WI38 (cell line): Measurements from ENCODE around the gene CNST.

ENCODE experiments used
- H3K4me3 ChIP-seq: 2 replicates; pipeline ENCODE4 v1.5.1; 2011; ENCODE audit warnings: low read depth, mild to moderate bottlenecking, control low read depth, low read length
- TF ChIP-seq, protein P1 (sequence below): IDR thresholded peaks from 2 replicates; pipeline ENCODE4 v1.5.1; 2012; ENCODE audit warnings: low read depth, mild to moderate bottlenecking, control low read depth, low read length

CNST gene, protein sequence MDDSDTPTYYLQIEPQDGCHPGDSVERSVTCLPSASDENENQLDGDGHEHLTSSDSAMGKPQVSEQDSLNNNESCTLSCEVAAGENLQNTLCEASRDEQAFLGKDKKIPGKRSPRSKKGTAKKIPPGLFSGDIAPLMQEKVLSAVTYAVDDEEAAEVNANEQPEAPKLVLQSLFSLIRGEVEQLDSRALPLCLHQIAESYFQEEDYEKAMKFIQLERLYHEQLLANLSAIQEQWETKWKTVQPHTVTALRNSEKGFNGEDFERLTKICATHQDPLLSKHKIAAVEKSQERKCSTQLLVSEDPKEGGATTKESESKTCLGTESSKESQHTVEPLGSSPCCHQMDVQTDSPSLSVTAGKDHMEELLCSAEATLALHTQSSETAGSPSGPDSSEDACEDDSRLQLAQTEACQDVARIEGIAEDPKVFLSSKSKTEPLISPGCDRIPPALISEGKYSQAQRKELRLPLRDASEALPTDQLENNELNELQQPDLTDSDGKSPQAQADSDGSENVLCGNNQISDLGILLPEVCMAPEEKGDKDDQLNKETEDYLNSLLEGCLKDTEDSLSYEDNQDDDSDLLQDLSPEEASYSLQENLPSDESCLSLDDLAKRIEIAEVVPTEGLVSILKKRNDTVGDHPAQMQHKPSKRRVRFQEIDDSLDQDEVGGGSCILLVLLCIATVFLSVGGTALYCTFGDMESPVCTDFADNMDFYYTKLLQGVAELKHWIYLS

DNA sequence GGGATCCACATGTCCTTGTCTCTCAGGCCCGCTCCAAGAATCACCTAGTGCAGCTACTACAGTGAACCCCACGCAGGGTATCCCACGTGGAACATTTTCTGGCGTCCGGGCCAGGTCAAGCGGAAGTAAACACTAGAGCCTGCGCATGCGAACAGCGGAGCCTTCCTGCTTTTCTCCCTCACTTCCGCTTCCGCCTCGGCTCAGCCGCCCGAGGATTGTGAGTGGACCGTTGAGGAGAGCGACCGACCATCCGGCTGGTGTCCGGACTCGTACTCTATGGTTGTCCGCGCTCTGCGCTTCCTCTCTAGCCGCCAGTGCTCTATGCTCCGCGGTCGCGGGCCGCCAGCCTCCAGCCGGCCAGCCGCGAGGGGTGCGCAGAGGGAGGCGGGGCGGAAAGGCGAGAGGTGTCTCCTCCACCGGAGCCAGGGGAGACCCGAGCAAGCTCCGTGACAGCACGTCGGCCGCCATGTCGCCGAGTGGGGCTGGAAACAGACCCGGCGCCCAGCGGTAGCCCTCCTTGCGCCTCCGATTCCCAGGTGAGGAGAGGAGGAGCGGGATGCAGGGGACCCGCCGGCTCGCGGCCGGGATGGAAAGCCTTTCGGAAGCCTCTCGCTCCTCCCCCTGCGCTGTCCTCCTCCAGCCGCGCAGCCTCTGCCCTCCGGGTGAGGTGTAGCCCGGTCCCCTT, at the start of gene CNST, which contains the start of gene TFB2M:
Gene CNST (plus strand): TSS at position 329 of the 685 bp plus-strand sequence. CDS start 25,107 bp downstream, outside the sequence.
Gene TFB2M (minus strand): TSS at position 134 of the 685 bp plus-strand sequence. CDS start 123 bp downstream, at position 11.
- peak within 1 kb of the TSS; percentile 99 for H3K4me3 ChIP-seq
- TF ChIP-seq, protein P1, sequence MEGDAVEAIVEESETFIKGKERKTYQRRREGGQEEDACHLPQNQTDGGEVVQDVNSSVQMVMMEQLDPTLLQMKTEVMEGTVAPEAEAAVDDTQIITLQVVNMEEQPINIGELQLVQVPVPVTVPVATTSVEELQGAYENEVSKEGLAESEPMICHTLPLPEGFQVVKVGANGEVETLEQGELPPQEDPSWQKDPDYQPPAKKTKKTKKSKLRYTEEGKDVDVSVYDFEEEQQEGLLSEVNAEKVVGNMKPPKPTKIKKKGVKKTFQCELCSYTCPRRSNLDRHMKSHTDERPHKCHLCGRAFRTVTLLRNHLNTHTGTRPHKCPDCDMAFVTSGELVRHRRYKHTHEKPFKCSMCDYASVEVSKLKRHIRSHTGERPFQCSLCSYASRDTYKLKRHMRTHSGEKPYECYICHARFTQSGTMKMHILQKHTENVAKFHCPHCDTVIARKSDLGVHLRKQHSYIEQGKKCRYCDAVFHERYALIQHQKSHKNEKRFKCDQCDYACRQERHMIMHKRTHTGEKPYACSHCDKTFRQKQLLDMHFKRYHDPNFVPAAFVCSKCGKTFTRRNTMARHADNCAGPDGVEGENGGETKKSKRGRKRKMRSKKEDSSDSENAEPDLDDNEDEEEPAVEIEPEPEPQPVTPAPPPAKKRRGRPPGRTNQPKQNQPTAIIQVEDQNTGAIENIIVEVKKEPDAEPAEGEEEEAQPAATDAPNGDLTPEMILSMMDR = no peak

DNA sequence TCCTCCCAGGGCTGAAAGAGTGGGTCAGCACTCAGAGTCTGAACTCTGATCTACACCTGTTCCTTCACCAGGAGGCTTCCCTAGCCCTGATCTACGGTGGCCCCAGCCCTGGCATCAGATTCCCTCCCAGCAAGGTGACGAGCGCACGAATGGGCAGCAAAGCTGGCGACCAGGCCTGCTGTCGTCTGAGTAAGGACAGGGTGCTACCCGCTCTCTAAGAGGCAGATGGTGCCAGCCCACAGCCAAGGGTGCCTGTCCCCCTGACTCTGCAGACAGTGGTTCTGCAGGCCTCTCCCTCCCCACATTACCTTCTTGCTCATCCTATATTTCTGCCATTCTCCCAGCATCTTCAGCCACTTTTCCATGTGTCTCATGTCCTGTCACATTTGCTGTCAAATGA, 48.9 kb upstream of the CNST start:
- no peak overlapping the region for H3K4me3 ChIP-seq
- TF ChIP-seq, protein P1 = no peak

DNA sequence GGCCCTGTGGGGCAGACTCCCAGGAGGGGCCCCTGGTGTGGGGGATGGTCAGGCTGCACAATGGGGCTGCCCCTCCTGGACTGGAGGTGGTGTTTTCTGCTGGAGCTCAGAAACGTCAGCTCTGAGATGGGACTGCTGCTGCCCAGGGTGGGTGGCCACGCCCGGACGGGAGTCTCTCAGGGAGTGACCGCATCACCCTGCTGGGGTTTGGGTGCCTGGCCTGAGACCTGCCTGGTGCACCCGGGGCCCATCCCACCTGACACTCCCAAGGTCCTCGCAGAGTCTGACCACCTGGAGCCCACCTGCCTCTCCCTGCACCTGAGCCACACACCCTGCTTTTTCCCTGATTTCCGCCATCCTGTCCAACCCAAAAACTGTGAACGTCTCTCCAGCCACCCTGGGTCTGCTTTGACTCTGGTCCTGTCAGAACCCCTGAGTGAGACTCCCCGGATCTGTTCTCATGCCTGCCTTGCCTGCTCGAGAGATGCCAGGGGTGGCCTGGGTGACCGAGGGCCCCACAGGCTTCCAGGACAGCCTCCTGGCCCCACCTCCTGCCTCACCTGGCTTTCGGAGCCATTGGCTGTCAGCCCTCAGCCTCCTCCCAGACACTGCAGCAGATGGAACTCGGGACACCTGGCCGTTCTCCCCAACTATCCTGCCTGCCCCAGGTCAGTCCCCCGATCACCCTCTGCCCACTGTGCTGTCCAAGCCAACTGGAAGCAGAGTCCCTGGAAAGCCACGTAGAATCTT, 47.6 kb upstream of the CNST start:
- TF ChIP-seq, protein P1 = no peak
- H3K4me3 ChIP-seq = no peak overlapping the region

DNA sequence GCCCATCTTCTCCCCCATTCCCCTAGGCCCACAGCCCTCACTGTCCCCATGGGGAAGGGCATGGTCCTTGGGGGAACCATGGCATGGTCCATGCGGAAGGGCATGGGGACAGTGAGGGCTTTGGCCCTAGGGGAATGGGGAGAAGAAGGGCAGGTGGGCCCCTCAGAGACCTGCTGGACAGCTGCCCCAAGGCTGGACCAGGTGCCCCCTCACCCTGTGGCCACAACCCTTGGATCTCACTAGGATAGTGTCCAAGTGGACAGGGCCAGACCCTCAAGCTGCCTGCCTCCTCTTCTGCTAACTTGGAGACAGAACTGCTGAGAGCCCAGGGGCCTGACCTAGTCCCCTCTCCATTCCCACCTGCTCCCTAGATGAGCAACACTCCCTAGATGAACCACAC, 46.7 kb upstream of the CNST start:
- TF ChIP-seq, protein P1 = no peak

DNA sequence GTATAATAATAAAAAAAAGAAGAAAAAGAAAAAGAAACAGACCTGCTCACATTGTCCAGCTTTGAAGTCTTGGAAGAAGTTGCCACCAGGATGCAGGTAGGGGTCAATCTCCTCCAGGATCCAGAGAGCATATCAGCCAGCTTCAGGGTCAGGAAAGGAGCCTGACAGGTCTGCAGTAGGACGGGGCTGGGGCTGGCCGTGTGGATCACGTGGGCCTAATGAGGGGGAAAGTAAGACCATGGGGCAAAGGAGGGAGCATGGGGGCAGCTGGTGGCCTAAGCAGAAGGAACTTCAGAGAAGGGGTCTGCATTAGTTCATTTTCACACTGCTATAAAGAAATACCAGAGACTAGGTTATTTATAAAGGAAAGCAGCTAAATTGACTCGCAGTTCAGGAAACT, 39.9 kb upstream of the CNST start:
- TF ChIP-seq, protein P1 = no peak
- no peak overlapping the region for H3K4me3 ChIP-seq

More for the DNA sequence above, 46.7 kb upstream of the CNST start:
- H3K4me3 ChIP-seq = no peak overlapping the region

DNA sequence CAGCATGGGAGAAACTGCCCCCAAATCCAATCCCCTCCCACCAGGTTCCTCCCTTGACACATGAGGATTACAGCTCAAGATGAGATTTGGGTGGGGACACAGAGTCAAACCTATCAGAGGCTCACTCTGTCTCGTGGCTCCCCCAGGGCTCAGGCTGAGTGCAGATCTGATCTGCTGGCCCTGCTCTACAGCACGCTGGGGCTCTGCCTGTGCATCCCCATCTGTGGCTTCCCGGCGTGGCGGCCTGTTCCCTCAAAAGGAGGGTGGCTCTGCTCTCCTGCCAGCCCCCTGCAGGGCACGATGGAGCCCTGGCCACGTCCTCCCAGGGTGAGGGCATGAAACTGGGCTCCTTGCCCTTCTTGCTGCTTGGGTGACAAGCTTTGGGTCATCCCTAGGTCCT, 39.3 kb upstream of the CNST start:
- TF ChIP-seq, protein P1 = no peak
- H3K4me3 ChIP-seq = no peak overlapping the region
